HG02798 (cell line): ENCODE measurements around the gene IGDCC3.
"Not testable (repeated sequence)": the region's sequence is repeated elsewhere in the genome, so short reads cannot be mapped to it uniquely, and the experiment has no call there.

Experiments used
- ATAC-seq: cut with Tn5 transposase; IDR thresholded peaks from one replicate; pipeline ENCODE4 v1.9.1; 2021; ENCODE audit warnings: mild to moderate bottlenecking; ENCODE audit not compliant: unreplicated experiment, poor library complexity

Gene IGDCC3

DNA sequence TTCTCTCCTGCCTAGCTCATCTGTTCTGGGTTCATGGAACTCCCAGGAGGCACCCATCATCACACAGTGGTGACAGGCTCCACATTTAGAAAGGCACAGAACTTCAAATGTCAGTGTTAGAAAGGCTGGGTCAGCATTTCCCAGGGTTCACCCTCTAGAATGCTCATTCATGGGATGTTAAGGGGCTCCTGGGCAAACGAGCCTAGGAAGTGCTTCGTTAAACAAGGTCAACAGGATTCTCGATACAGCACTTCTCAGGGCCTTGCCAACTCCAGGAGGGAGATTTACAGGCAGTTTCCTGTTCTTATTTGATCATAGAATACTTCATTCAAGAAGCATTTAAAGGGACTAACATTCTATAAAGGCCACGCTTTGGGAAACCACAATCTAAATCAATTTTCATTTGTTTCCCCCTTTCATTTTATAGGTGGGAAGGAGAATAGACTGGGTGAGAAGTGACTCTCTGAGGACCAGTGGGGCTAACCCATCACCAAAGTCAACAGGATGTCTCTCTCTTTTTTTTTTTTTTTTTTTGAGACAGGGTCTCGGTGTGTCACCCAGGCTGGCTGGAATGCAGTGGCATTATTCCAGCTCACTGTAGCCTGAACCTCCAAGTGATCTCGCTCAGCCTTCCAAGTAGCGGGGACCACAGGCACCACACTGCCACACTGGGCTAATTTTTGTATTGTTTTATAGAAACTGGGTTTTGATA is 30.7 kb upstream of the IGDCC3 start:
- no peak for ATAC-seq

DNA sequence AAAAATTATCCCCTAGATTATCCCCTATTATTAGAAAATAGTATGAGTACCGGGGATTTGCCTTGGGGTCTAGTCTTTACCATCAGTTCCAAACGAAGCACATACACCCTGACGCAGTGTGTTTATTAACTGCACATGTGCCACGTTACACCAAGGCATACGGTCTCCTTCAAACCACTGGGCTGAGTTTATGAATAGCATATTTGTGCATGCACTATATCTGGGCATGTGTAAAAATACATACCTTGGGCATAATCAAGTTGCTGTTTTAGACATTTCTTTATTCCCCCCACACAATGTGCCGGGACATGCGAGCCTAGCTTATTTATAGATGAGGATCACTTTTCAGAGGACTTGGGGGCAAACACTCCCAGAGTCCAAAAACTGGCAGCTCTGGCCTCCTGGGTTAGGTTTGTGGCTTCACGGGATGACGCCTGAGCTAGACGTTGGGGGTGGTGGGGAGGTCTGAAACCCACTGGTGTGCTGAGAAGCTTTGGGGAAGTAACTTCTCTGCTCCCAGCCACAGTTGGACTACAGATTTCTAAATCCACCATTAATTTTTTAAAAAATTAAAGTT is 28.7 kb upstream of the IGDCC3 start:
- ATAC-seq: no peak

DNA sequence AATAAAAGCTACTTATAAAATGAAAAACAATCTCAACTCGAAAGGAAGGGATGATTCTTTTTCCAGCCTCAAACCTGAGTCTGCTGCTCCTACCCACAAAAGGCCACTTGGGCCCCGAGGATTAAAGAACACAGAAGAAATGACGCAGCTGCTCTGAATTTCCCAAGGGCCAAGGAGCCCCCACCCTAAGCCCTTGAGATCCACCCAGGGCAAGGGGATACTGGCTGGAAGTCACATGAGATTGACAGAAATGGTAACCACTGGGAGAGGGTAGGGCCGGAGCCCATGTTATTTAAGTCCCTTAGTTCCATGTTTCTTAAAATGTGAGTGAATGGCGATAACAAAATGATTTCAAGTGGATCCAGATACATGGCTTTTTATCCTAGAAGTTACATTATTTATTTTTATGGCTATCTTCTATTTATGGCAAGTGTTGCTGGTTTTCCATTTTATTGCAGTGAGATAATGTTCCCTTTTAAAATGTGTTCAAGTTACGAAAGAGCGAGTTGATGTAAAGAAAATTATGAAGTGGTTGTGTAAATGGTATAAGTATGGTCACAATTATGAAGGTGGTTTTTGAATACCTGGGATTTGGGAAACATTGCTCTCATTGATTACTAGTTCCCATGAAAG is 28.1 kb upstream of the IGDCC3 start:
- no peak for ATAC-seq

DNA sequence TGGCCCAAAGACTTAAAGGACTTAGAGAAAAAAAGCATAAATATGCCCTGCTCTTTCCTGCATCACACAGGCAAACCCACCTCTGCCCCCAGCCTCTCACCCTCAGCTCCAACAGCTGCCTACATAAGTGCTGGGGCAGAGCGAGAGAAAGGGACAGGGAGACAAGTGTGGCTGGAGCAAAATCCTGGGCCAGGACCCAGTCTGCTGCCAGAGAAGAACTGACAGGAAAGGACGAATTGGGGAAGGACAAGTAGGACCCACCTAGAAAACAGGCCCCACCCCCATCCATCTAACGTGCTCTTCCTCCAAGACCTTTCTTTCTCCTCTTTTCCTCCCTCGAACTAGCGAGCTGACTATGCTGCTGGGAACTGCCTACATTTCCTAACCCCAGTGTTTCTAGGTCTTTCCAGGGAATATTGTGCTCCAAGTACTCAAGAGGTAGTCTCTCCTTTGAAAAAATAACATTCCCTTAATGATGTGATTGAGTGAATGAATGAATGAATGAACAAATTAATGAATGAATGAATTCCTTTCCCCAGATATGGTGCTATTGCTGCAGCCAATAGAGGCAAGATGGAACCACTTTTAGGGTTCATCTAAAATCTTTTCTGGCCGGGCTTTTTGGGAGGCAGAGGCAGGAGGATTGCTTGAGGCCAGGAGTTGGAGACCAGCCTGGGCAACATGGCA is 26.5 kb upstream of the IGDCC3 start:
- ATAC-seq: no peak

DNA sequence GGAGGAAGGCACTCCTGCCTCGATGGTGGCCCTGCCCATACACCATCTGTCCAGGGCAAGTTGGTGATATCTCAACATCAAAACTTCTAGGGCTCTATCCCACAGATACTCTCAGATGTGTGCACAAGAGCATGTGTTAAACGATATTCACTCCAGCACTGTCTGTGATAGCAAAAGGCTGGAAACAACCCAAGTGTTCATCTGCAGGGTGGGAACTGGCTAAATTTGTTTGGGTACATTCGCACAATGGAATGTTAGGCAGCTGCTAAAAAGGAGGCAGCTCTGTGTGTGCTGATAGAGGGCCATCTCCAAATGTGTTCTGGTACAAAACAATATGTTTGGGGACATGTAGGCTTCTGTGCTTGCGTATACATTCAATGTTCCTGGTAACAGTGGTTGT is 25.2 kb upstream of the IGDCC3 start:
- ATAC-seq: no peak

DNA sequence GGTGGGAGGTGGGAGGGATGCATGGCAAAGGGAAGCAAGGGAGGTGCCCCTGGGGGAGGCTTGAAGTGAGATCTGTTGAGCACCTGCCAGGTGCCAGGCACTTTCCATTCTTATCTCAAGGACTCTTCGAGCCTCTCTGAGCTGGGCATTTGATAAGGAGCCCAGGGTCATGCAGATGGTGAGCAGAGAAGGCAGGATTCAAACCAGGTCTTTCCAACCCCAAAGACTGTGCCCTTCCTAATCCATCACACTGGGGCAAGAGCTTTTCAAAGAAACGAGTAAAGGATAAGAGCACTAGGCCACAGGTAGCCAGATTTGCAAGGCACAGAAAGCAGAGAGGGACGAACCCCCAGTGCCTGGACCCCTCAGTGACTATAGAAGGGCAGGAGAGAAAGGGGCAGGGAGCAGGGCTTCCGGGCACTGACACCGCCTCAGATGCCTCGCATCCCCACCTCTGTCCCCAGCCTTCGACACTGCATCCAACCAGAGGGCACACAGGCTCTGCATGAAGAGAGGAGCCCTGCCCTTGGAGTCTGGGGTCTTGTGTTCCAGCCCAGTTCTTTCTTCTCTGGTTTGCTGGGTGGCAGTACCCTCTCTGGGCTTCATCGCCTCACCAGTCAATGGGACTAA is 23.9 kb upstream of the IGDCC3 start:
- no peak for ATAC-seq

DNA sequence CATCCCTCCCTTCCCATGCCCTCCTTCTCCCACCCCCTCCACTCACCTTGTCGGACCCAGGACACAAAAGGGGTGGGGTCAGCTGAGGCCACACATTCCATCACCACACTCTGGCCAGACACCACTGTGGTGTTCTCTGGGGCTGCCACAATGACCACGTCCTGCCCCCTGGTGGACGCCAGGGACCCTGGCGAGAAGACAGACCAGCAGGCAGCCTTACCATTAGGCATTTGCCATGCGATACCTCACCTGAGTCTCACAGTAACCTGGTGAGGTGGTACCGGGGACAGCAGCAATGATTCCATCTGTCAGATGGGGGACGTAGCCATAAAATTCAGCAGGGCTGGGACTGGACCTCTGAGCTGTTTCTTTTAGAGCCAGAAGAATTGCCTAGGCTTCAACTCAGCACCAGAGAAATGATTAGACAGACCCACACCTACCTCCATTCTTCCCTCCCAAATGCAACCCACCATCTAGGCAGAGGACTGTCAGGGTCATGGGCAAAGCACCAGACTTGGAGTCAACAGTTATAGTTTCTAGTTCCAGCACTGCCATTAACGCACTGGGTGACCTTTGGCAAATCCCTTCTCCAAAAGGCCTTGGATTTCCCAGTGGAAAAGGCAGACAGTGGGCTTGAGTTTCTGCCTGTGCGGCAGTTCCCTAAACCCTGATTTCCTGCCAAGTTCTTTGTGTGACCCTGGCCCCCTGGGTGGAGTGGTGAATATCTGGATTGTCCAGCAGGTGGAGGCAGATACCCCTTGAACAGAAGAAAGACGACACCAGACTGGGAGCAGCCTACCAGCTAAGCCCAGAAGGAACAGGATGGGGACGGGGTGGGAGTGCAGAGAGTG is 23.2 kb upstream of the IGDCC3 start:
- ATAC-seq: peak; percentile 41

DNA sequence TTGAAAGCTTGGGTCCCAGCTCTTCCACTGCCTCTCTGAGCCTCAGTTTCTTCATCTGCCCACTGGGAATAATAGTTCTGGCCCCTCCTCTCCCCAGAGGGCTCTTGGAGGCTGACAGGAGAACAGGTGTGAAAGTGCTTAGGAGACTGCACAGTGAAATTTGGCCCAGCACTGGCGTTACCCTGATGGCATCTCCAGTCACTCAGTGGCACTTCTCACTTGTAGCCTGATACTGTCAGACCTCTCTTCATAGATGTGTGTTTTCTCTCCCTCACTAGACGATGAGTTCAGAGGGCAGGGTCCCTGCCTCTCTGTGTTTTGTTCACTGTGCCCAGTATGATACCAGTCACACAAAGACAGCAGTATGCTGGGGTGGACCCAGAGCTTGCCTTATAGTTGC is 22.2 kb upstream of the IGDCC3 start:
- no peak for ATAC-seq

DNA sequence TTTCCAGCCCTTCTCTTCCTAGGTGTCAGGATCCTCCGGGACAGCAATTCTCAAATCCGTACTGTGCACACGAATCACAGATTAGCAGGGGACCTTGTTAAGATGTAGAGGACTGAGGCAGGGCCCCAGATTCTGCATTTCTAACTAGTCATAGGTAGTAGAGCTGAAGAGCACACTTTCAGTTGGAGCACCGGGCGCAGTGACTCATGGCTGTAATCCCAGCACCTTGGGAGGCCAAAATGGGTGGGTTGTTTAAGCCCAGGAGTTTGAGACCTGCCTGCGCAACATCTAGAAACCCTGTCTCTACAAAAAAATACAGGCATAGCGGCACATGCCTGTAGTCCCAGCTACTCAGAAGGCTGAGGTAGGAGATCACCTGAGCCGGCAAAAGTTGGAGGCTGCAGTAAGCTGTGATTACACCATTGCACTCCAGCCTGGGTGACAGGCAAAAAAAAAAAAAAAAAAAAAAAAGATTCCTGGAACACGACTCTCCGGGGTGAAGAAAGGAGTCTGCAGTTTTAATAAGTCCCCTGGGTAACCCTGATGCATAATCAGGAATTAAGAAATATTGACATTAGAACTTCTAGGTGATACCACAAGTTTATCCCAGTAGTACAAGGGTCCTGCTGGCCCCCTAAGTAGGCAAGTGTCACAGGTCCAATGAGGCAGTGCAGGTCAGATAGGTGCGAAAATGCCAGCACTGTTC is 21.4 kb upstream of the IGDCC3 start:
- ATAC-seq: no peak

DNA sequence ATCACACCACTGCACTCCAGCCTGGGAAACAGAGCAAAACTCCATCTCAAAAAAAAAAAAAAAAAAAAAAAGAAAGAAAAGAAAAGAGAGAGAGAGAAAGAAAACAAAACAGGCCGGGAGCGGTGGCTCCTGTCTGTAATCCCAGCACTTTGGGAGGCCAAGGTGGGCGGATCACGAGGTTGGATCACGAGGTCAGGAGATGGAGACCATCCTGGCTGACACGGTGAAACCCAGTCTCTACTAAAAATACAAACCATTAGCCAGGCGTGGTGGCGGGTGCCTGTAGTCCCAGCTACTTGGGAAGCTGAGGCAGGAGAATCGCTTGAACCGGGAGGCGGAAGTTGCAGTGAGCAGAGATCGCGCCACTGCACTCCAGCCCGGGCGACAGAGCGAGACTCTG is 20.7 kb upstream of the IGDCC3 start:
- ATAC-seq: not testable (repeated sequence)

DNA sequence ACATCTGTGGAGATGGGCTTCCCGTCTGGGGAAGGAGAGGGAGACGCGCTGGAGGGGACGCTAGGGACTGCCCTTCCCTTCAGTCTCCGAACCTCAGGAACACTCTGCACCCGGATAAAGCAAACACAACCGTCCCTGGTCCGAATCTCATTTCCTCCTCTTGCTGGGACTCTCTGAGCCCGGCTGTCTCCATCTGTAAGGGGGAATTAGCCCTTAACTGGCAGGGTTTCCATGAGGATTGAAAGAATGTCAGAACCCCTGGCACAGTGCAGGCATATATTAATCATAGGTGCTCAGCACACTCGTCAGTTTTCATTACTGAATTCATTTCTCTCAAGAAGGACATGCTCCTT is 19.1 kb upstream of the IGDCC3 start:
- ATAC-seq: no peak

DNA sequence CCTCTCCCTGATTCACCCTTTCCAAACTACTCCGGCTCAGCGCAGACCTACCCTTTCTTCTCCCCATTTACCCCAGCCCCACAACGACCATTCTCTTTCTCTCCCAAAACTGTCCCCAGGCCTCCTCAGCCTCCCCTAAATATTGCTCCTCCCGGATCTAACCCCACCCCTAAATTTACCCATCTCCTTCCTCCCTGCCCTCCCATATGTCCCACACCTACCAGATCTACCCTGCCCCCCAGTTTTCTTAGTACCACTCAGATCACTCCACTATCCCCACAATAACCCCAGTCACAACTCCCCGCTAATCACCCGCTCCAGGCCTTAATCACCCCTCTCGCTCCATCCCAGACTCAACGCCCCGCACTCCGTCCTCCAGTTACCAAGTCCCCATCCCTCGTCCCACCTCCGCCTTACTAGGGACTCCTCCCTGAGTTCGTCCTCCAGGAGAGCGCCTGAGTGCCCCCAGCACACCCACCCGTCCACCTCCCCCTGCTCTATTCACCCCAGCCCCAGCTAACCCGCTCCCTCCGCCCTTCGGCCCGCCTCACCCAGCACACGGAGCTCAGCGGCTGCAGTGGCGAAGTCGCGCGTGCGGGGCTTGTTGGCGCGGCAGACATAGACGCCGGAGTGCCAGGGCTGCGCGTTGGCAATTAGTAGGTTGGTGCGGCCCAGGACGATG is 18.6 kb upstream of the IGDCC3 start:
- ATAC-seq: no peak

DNA sequence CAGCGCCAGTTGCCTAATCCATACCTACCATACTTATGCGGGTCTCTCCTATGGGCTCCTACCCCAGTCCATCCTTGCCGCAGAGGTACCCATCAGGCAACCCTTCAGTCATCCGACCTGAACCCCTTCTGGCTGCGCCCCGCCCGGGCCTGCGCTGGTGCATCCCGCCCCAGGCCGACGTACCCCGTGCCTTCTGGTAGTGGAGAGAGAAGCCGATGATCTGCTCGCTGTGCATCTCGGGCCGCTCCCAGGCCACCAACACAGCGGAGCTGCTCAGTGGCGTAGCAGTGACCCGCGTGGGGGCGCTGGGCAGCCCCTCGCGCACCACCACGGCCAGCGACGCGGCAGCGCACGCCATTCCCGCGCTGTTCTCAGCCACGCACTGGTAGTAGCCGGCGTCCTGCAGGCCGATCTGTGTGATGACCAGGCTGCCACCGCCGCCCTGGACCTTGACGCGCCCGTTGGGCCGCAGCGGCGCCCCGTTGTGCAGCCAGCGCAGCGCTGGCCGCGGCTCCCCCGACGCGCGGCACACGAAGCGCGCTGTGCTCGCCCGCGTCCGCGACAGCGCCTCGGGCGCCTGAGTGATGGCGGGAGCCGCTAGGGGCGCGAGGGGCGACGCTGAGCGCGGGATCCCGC is 17.9 kb upstream of the IGDCC3 start:
- no peak for ATAC-seq

DNA sequence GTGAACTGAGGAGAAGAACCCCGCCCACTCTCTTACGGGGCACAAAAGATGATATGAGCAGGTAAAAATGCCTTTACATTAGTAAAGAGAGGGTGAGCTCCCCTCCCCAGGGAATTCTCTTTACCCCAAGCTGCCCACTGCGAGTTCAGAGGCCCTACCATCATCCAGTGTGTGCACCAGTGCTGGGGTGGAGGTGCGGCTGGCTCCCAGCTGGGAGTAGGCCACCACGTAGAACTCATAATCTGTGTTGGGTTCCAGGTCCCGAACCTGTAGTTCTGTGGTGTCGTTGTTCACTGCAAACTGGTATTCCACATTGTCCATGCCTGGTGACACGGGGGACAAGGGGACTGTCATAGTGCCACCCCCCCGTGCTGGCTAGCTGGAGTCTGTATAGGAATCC is 17.1 kb upstream of the IGDCC3 start:
- no peak for ATAC-seq

DNA sequence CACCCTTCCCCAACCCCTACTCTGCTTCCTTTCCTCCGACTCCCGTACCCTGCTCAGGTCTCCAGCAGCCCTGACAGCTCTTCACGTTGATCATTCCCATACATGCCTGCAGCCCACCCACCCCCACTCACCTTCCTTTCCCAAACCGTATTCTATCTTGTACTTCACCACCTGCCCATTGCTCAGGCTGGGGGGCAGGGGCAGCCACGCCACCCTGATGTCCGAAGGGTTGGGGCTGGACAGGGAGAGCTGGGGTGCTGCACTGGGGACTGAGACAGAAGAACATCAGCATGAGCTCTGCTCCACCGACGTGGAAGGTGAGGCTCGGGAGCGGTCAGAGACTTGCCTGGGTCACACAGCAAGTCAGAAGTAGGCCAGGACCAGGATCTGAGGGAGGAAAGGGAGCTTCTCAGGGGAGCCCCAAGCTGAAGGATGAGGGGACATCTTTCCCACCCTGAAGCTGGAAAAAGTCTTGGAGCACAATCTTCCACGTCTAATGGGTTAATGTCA is 16.5 kb upstream of the IGDCC3 start:
- no peak for ATAC-seq

DNA sequence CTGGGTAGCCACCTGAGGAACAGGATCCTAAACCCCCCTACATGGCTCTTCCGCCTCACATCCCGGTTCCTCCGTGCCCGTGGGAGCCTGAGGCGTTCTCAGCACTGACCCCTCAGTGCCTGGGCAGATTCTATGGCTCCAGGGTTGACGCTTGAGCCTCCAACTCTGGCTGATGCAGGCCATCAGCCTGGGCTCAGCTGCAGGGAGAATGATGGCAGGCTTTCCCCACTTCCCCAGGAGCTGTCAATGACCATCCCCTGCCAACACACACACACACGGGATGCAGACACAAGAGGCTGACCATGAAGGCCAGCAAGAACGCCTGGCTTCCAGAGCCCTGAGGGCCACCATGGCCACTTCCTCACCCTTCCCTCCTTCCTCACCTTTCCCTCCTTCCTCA is 15.8 kb upstream of the IGDCC3 start:
- no peak for ATAC-seq

DNA sequence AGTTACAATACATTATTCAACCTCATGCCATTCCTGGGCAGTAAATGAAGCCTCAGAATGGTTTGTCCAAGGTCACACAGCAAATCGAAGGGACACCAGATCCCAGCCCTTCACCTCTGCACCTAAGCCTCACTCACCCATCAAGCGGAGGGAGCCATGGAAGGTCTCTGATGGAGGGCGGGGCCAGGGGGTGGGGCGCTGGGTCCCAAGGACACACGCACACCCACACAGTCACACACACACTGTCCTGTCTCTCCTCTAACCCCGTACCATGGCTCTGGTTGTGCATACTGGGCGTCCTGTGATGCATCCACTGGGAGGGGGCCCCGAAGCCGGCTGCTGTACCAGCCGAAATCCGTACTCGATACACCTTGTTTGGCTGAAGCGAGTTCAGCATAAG is 15.3 kb upstream of the IGDCC3 start:
- no peak for ATAC-seq

DNA sequence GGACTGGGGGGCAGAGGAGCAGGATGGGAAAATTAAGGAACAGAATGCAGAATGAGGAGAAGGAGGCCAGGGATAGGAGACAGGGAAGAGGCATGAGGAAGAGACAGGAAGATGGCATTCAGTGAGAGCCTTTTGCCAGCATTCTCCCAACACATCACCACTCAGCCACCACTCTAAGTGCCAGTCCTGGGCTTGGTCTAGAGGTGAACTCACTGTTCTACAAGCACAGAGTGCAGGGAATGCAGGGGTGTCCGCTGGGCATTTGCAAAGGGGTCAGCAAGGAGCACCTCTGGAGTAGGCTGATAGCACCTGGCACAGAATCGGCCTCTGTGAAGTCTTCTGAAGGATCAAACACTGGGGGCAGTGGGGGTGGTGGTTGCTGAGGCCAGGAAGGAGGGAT is 14.6 kb upstream of the IGDCC3 start:
- no peak for ATAC-seq
